HTR-8/SVneo (cell line): ENCODE measurements around the gene CHN1.

ENCODE experiments used
- DNase-seq: peaks from one replicate; pipeline ENCODE4 v3.0.0; 2011; ENCODE audit warnings: low spot score, mixed read lengths; ENCODE audit not compliant: insufficient read length
- FAIRE-seq: peaks from 2 replicates; lab custom pipeline; 2011; peaks lifted over from hg19 to GRCh38; lab: Jason Lieb, UNC

Gene CHN1

GRCh38 chr2:174836995-174837390 lies 168.2 kb downstream of the CHN1 start:
- FAIRE-seq = no peak
- DNase-seq = no peak

GRCh38 chr2:174836377-174836994 lies 168.7 kb downstream of the CHN1 start:
- peak; percentile 65 for FAIRE-seq
- DNase-seq = peak; percentile 65

- no peak for DNase-seq
- FAIRE-seq = peak; percentile 9
These were observed 169.4 kb downstream of the CHN1 start for GRCh38 chr2:174835797-174836255.

- FAIRE-seq = no peak
- no peak for DNase-seq
These were observed 171.4 kb downstream of the CHN1 start for GRCh38 chr2:174833737-174834136.

- FAIRE-seq (no peak), DNase-seq (no peak)
These were observed 174.6 kb downstream of the CHN1 start for GRCh38 chr2:174830561-174830960.

- DNase-seq = no peak
- FAIRE-seq = no peak
These were observed 175.6 kb downstream of the CHN1 start for GRCh38 chr2:174829550-174829949.

GRCh38 chr2:174827371-174828369 lies 177.5 kb downstream of the CHN1 start:
- FAIRE-seq (peak; percentile 9), DNase-seq (no peak)

DNA sequence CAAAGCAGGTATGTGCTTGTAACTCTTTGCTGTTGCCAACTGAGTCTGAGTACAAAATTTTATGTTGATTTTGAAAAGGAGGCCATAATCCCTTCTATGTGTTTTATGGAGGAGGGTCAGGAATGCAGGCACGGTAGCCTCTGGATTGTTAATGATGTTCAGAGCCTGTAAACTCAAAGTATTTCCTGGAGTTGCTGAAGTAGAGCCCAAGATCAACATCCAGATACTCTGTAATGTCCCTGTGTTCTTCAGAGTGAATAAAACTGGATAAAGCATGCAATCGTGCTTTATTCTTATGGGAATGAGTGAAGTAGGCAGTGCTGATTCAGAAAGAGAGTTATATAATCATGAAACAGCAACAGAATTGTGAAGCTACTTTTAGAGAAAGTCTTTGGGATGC lies 179.1 kb downstream of the CHN1 start:
- FAIRE-seq = no peak
- no peak for DNase-seq

DNA sequence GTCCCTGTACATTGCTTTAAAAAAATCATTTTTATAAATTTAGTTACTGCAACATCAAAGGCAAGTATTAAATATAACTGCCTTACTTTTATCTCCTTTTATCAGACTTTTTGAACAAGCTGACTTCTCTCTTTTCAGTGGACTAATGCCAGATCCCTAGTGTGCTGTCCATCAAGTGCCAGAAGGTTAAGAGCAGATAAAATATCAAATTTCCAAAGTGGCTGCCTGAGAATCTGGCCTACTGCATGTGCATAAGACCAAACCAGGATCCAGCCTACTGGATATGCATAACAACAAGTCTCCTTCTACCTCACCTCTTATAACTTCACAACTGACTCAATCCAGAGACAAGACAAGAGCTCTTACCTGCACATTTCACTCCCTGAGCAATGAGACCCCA lies 181.1 kb downstream of the CHN1 start:
- FAIRE-seq = no peak

GRCh38 chr2:174821628-174822027 lies 183.6 kb downstream of the CHN1 start:
- FAIRE-seq = no peak

More for the DNA sequence above, 181.1 kb downstream of the CHN1 start:
- no peak for DNase-seq

DNA sequence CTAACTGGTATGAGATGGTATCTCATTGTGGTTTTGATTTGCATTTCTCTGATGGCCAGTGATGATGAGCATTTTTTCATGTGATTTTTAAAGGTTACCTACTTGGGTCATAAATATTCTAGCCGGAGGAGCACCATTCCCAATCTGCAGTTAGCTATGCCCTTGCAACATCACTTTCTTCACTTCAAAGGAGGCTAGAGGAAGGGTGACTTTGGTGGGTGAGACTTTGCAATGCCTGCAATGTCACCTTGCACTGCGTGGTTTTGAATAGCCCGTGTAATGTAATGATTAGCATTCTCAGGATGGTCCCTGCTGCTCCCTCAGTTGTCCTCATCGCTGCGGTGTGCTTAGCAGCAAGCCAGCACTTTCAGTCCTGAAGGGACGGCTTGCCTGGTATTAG lies 184.8 kb downstream of the CHN1 start:
- DNase-seq (no peak), FAIRE-seq (no peak)

More at GRCh38 chr2:174821628-174822027, 183.6 kb downstream of the CHN1 start:
- DNase-seq = no peak

DNA sequence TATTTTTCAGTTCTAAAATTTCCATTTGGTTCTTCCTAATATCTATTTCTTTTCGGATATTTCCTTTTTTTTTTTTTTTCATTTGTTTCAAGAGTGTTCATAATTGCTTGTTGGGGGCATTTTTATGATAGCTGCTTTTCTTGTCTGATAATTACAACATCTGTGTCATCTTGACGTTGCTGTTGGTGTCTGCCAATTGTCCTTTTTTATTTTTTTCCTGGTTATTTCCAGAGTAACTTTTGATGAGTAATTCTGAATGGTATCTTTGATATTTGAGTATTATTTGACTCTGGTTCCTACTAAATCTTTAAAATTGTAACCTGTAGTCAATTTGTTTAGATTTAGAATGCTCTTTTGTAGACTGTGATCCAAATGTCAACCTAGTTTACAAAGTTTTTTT lies 189.7 kb downstream of the CHN1 start:
- DNase-seq (no peak), FAIRE-seq (no peak)

DNA sequence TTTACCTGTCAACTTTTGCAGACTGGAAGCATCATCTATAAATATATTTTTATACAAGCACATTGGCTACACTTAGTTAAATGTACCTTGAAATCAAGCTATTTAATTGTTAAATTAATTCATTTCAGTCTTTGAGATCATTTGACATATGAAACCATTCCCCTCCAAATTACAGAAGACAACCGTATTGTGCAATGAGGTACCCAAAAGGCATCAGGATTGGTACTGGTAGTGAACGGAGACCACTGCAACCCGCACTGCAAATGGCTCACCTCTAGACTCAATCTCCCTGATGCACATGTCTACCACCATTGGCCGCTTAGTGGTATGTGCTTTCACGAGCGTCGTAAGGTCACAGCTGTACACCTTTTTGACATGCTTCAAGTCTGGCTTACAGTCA lies 193.1 kb downstream of the CHN1 start:
- FAIRE-seq (no peak), DNase-seq (no peak)

GRCh38 chr2:174807931-174808330 lies 197.2 kb downstream of the CHN1 start:
- FAIRE-seq = no peak
- DNase-seq = no peak

DNA sequence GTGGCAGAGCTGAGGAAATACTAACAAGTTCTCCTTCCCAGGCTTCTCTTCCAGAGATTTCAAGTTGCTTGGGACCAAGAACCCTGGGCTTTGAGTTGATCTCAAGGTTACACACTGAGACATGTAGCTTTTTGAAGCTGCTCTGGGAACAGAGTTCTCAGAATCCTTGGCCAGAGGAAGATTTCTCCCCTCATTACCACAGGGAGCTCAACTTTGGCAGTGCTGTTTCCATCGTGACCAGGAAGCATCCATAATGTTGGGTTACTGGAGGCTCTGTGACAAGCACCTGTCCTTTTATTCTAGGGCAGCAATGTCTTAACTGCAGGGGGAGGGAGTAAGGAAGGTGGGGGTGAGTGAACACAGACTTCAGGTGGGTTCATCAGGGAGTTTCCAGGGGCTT lies 199.4 kb downstream of the CHN1 start:
- DNase-seq = no peak
- no peak for FAIRE-seq

DNA sequence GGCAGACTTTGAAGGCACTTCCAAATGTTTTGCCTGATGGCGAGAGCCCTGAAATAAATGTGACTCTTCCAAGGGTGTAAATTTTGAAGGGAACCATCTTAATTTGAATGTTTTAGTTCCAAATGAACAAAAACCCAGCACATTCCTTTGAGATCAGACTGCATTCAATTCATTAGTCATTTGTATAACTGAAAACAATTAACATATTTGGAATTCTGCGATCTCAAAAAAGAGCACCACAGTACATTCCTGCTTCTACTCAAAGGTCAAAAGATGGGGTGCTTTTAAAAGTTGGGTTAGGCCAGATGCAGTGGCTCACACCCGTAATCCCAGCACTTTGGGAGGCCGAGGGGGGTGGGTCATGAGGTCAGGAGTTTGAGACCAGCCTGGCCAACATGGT lies 202.7 kb downstream of the CHN1 start:
- DNase-seq = no peak

DNA sequence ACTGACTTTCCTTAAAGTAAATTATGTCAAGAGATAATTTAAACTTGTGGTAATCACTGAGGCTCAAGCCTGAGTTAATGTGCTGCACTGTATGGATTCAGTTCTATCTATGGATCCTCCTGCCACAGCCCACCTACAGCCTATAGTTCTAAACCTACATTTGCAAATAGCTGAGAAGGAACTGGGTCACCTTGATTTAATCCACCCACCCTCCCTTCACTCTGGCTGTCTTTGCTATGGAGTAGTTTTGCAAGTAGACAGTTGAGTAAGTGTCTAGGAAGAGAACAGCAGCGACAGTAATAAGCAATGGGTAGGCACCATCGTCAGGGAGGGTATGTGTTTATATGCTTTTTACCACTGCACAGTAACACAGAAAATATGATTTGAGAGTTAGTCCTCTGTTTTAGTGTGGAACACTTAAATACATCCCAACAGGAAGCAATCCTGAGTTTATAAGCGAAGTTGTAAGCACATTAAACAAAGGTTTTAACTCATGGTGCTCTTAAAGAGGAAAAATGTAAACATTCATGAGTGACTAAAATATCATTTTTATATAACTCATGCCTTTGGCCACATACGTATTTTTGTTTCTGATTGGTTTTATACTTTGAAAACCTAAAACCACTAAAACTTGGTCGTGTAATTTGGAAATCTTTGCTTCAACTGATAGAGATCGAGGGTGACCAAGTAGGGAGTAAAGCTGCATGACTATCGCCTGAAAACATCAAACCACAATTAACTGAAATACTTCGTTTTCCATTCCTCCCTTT lies 204.6 kb downstream of the CHN1 start:
- DNase-seq = no peak

More for the DNA sequence above, 202.7 kb downstream of the CHN1 start:
- no peak for FAIRE-seq

GRCh38 chr2:174798801-174799200 lies 206.4 kb downstream of the CHN1 start:
- FAIRE-seq (no peak), DNase-seq (no peak)

More for the DNA sequence above, 204.6 kb downstream of the CHN1 start:
- FAIRE-seq = no peak

- FAIRE-seq = no peak
These were observed 207.4 kb downstream of the CHN1 start for GRCh38 chr2:174797781-174798276.

GRCh38 chr2:174796319-174796771 lies 208.8 kb downstream of the CHN1 start:
- no peak for DNase-seq
- FAIRE-seq = no peak

More at GRCh38 chr2:174797781-174798276, 207.4 kb downstream of the CHN1 start:
- DNase-seq = no peak
